Measurements from ENCODE around the gene DPP10.

The DPP10 gene

DNA sequence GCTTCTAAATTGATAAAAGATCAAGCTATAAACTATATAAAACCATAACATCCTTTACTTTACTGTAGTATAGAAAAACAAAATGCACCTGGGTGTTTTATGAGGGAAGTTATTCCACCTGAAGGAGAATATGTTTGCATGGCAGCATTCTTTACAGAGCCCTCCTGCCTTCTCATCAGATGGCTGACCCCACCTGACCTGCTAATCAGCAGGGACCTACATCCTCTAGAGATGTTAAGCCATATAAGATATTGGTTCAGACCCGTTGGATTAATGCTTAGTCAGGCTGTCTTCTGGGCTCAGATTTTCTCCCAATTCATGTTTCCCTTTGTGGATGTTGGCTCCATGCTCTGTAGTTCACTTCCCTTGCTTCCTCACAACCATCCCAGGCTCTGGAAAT, 414.8 kb downstream of the DPP10 start:
- Histone ChIP-seq H2BK5ac (ENCODE audit: low read length) (no peak overlapping the region), H4K8ac (ENCODE audit: low read depth, low read length) (no peak overlapping the region), H2BK15ac (ENCODE audit: low read length) (no peak overlapping the region), H3K14ac (ENCODE audit: low read length) (no peak overlapping the region), H3K79me1 (ENCODE audit: low read depth, low read length) (no peaks in the 10 kb centered on the region), H3K4me2 (ENCODE audit: insufficient read depth, low read length, poor library complexity, severe bottlenecking) (no peak overlapping the region), H2AK5ac (ENCODE audit: low read depth, low read length) (no peak overlapping the region), H3K4ac (ENCODE audit: low read length) (no peak overlapping the region), H3K18ac (ENCODE audit: low read length) (no peak overlapping the region), H3K27ac (replicated peaks; ENCODE audit: low read length) (no peak overlapping the region), H2AFZ (ENCODE audit: low read length) (no peak overlapping the region), H3K9ac (ENCODE audit: low read depth, low read length, poor library complexity) (no peak overlapping the region), H3K4me3 (ENCODE audit: low read length in 2 of 2) (no peak overlapping the region), H2BK12ac (ENCODE audit: low read length) (no peak overlapping the region), H3K36me3 (replicated peaks in 1 of 2; ENCODE audit: control insufficient read depth in 2 of 2, insufficient read depth in 2 of 2, low read length in 2 of 2) (no peaks in the 10 kb centered on the region), H3K27me3 (ENCODE audit: control insufficient read depth in 3 of 3, insufficient read depth in 3 of 3, low read depth in 1 of 3, low read length in 3 of 3) (no peaks in the 10 kb centered on the region), H3K9me3 (replicated peaks in 1 of 2; ENCODE audit: control insufficient read depth in 2 of 2, insufficient read depth in 1 of 2, low read depth in 1 of 2, low read length in 2 of 2) (no peaks in the 10 kb centered on the region), H3K4me1 (ENCODE audit: control insufficient read depth in 2 of 2, insufficient read depth in 1 of 2, low read depth in 1 of 2, low read length in 2 of 2) (no peaks in the 10 kb centered on the region), H3K23ac (ENCODE audit: low read depth, low read length, poor library complexity) (no peak overlapping the region), H4K91ac (ENCODE audit: low read depth, low read length, poor library complexity) (no peak overlapping the region), H2BK120ac (ENCODE audit: low read depth, low read length) (no peak overlapping the region)
- WGBS, 2 donors (ENCODE audit: extremely low coverage in 2 of 2, insufficient read length in 2 of 2, insufficient replicate concordance in 1 of 2), result no CpG with 5 or more reads among the region's 1 CpG
- DNase-seq (ENCODE audit: low spot score), result no peak

DNA sequence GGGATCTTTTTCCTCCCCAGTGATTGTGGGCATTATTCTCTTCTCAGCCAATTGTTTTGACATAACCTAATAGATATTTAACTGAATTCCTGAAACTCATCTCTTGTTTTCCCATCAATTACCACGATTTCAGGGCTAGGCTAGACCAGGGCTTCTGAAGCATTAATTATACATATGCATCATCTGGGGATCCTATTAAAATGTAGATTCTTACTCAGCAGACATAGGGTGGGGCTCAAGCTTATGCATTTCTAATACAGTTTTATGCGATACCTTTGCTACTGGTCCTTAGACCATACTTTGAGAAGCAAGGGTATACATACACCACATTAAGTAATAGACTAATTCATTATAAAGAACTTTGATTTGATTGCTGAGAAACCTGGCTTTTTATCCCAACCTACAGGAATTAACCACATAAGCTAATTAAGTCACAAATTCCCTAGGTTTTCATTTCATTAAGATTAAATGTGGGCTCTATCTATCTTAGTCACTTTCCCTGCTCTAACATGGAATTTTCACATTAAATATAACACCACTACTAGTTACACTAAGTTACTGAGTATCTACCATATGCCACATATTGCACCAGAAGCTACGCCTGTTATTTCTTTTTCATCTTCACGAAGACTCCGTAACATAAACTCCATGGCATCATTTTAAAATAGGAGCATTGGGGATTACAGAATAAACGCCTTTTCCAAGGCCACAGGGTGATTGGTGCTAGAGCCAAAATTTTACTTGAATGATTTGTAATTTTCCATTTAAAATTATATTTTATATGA, 417.5 kb downstream of the DPP10 start:
- no peak overlapping the region for H3K4me3 ChIP-seq (ENCODE audit: low read length in 2 of 2)
- no peak overlapping the region for H2BK15ac ChIP-seq (ENCODE audit: low read length)
- H3K18ac ChIP-seq (ENCODE audit: low read length), result no peak overlapping the region
- no peak overlapping the region for H2BK12ac ChIP-seq (ENCODE audit: low read length)
- DNase-seq (ENCODE audit: low spot score), result no peak
- H2AK5ac ChIP-seq (ENCODE audit: low read depth, low read length), result no peak overlapping the region
- no peak overlapping the region for H4K8ac ChIP-seq (ENCODE audit: low read depth, low read length)
- no peaks in the 10 kb centered on the region for H3K9me3 ChIP-seq (replicated peaks in 1 of 2; ENCODE audit: control insufficient read depth in 2 of 2, insufficient read depth in 1 of 2, low read depth in 1 of 2, low read length in 2 of 2)
- H2BK5ac ChIP-seq (ENCODE audit: low read length), result no peak overlapping the region
- H3K27me3 ChIP-seq (ENCODE audit: control insufficient read depth in 3 of 3, insufficient read depth in 3 of 3, low read depth in 1 of 3, low read length in 3 of 3), result no peaks in the 10 kb centered on the region
- H3K9ac ChIP-seq (ENCODE audit: low read depth, low read length, poor library complexity), result no peak overlapping the region
- H3K23ac ChIP-seq (ENCODE audit: low read depth, low read length, poor library complexity), result no peak overlapping the region
- H2AFZ ChIP-seq (ENCODE audit: low read length), result no peak overlapping the region
- no peak overlapping the region for H4K91ac ChIP-seq (ENCODE audit: low read depth, low read length, poor library complexity)
- H3K14ac ChIP-seq (ENCODE audit: low read length), result no peak overlapping the region
- no peak overlapping the region for H3K4me2 ChIP-seq (ENCODE audit: insufficient read depth, low read length, poor library complexity, severe bottlenecking)
- H3K4me1 ChIP-seq (ENCODE audit: control insufficient read depth in 2 of 2, insufficient read depth in 1 of 2, low read depth in 1 of 2, low read length in 2 of 2), result no peaks in the 10 kb centered on the region
- WGBS, 2 donors (ENCODE audit: extremely low coverage in 2 of 2, insufficient read length in 2 of 2, insufficient replicate concordance in 1 of 2), result no CpG with 5 or more reads among the region's 6 CpGs
- H3K36me3 ChIP-seq (replicated peaks in 1 of 2; ENCODE audit: control insufficient read depth in 2 of 2, insufficient read depth in 2 of 2, low read length in 2 of 2), result no peaks in the 10 kb centered on the region
- H3K79me1 ChIP-seq (ENCODE audit: low read depth, low read length), result no peaks in the 10 kb centered on the region
- no peak overlapping the region for H3K27ac ChIP-seq (replicated peaks; ENCODE audit: low read length)
- no peak overlapping the region for H2BK120ac ChIP-seq (ENCODE audit: low read depth, low read length)
- H3K4ac ChIP-seq (ENCODE audit: low read length), result no peak overlapping the region

DNA sequence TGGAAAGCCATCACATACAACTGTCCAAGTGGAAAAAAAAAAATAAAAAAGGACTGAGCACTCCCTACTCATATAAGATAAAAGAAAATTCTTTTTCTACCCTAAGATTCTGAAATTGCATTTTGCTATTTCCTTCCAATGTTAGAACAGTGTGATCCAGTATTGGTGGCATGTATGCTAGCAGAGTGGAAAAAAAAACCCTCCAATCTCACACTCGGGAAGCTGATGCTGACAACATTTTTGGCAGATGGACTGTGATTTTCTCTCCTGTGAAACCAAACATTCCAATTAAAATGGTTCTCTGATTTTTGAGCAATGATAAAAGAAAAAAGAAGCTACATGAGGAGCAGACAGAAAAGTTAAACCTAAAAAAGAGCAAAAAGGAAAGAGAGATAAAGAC, 419.8 kb downstream of the DPP10 start:
- no peaks in the 10 kb centered on the region for H3K79me1 ChIP-seq (ENCODE audit: low read depth, low read length)
- H3K14ac ChIP-seq (ENCODE audit: low read length), result no peak overlapping the region
- H3K4ac ChIP-seq (ENCODE audit: low read length), result no peak overlapping the region
- no peak overlapping the region for H2AFZ ChIP-seq (ENCODE audit: low read length)
- no peak overlapping the region for H3K4me3 ChIP-seq (ENCODE audit: low read length in 2 of 2)
- DNase-seq (ENCODE audit: low spot score), result no peak
- H3K23ac ChIP-seq (ENCODE audit: low read depth, low read length, poor library complexity), result no peak overlapping the region
- H3K27ac ChIP-seq (replicated peaks; ENCODE audit: low read length), result no peak overlapping the region
- no peak overlapping the region for H2BK15ac ChIP-seq (ENCODE audit: low read length)
- H3K4me1 ChIP-seq (ENCODE audit: control insufficient read depth in 2 of 2, insufficient read depth in 1 of 2, low read depth in 1 of 2, low read length in 2 of 2), result no peaks in the 10 kb centered on the region
- no peak overlapping the region for H3K9ac ChIP-seq (ENCODE audit: low read depth, low read length, poor library complexity)
- H4K91ac ChIP-seq (ENCODE audit: low read depth, low read length, poor library complexity), result no peak overlapping the region
- no CpG with 5 or more reads among the region's 1 CpG for WGBS, 2 donors (ENCODE audit: extremely low coverage in 2 of 2, insufficient read length in 2 of 2, insufficient replicate concordance in 1 of 2)
- no peaks in the 10 kb centered on the region for H3K36me3 ChIP-seq (replicated peaks in 1 of 2; ENCODE audit: control insufficient read depth in 2 of 2, insufficient read depth in 2 of 2, low read length in 2 of 2)
- no peak overlapping the region for H3K18ac ChIP-seq (ENCODE audit: low read length)
- no peak overlapping the region for H2AK5ac ChIP-seq (ENCODE audit: low read depth, low read length)
- H2BK5ac ChIP-seq (ENCODE audit: low read length), result no peak overlapping the region
- no peak overlapping the region for H2BK12ac ChIP-seq (ENCODE audit: low read length)
- no peaks in the 10 kb centered on the region for H3K9me3 ChIP-seq (replicated peaks in 1 of 2; ENCODE audit: control insufficient read depth in 2 of 2, insufficient read depth in 1 of 2, low read depth in 1 of 2, low read length in 2 of 2)
- H3K27me3 ChIP-seq (ENCODE audit: control insufficient read depth in 3 of 3, insufficient read depth in 3 of 3, low read depth in 1 of 3, low read length in 3 of 3), result no peaks in the 10 kb centered on the region
- H2BK120ac ChIP-seq (ENCODE audit: low read depth, low read length), result no peak overlapping the region
- no peak overlapping the region for H3K4me2 ChIP-seq (ENCODE audit: insufficient read depth, low read length, poor library complexity, severe bottlenecking)
- no peak overlapping the region for H4K8ac ChIP-seq (ENCODE audit: low read depth, low read length)

DNA sequence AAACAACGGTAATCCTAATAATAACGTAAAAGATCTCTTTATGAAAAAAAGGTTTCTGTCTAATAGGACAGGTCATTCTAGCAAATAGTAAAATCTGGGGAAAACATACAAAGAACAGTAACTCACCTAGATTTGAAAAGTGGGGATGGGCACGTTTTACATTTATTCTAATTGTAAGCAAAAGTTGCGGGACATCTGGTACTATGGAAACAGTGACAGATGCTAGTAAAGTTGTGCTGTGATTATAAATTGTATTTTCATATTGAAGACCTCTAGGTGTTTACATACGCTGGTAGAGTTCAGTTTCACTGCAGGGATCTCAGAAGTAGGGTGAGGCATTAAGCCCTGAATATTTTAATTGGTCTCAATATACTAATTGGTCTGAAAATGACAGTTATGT, 422.5 kb downstream of the DPP10 start:
- Histone ChIP-seq H3K36me3 (replicated peaks in 1 of 2; ENCODE audit: control insufficient read depth in 2 of 2, insufficient read depth in 2 of 2, low read length in 2 of 2) (no peaks in the 10 kb centered on the region), H3K27me3 (ENCODE audit: control insufficient read depth in 3 of 3, insufficient read depth in 3 of 3, low read depth in 1 of 3, low read length in 3 of 3) (no peaks in the 10 kb centered on the region), H3K79me1 (ENCODE audit: low read depth, low read length) (no peaks in the 10 kb centered on the region), H2BK12ac (ENCODE audit: low read length) (no peak overlapping the region), H4K91ac (ENCODE audit: low read depth, low read length, poor library complexity) (no peak overlapping the region), H3K23ac (ENCODE audit: low read depth, low read length, poor library complexity) (no peak overlapping the region), H2AFZ (ENCODE audit: low read length) (no peak overlapping the region), H4K8ac (ENCODE audit: low read depth, low read length) (no peak overlapping the region), H2AK5ac (ENCODE audit: low read depth, low read length) (no peak overlapping the region), H3K4ac (ENCODE audit: low read length) (no peak overlapping the region), H2BK15ac (ENCODE audit: low read length) (no peak overlapping the region), H2BK120ac (ENCODE audit: low read depth, low read length) (no peak overlapping the region), H3K9me3 (replicated peaks in 1 of 2; ENCODE audit: control insufficient read depth in 2 of 2, insufficient read depth in 1 of 2, low read depth in 1 of 2, low read length in 2 of 2) (no peaks in the 10 kb centered on the region), H3K4me2 (ENCODE audit: insufficient read depth, low read length, poor library complexity, severe bottlenecking) (no peak overlapping the region), H3K4me1 (ENCODE audit: control insufficient read depth in 2 of 2, insufficient read depth in 1 of 2, low read depth in 1 of 2, low read length in 2 of 2) (peaks cover 0 to 3% of the 10 kb centered on the region in 2 donors), H2BK5ac (ENCODE audit: low read length) (no peak overlapping the region), H3K14ac (ENCODE audit: low read length) (no peak overlapping the region), H3K4me3 (ENCODE audit: low read length in 2 of 2) (no peak overlapping the region), H3K9ac (ENCODE audit: low read depth, low read length, poor library complexity) (no peak overlapping the region), H3K27ac (replicated peaks; ENCODE audit: low read length) (no peak overlapping the region), H3K18ac (ENCODE audit: low read length) (no peak overlapping the region)
- DNase-seq (ENCODE audit: low spot score), result no peak
- no CpG with 5 or more reads among the region's 5 CpGs for WGBS, 2 donors (ENCODE audit: extremely low coverage in 2 of 2, insufficient read length in 2 of 2, insufficient replicate concordance in 1 of 2)
